Naive B cell (primary cell): Measurements from ENCODE around the gene ATP9B. TPM values are rescaled to one million over a fixed set of nuclear protein-coding genes. Genes with fewer than 3 reads are reported as not detected.
"Not testable (repeated sequence)": the region's sequence is repeated elsewhere in the genome, so short reads cannot be mapped to it uniquely, and the experiment has no call there.

ENCODE experiments used
- ATAC-seq, 2 donors: fragments of 150-1000 bp; cut with Tn5 transposase; 2 replicates each; pipeline ENCODE4 v1.10.0; 2021; ENCODE audit warnings: low read depth in 2 of 2, mild to moderate bottlenecking in 2 of 2, moderate library complexity in 2 of 2
- DNase-seq: peaks from one replicate; pipeline ENCODE4 v3.0.0; 2022
- H3K27ac Mint-ChIP-seq, 6 donors: one replicate each; pipeline ENCODE4 v1.8.0; 2020 to 2022; ENCODE audit warnings: mild to moderate bottlenecking in 6 of 6, mixed read lengths in 6 of 6, moderate library complexity in 5 of 6, inconsistent platforms in 2 of 6
- H3K27me3 Mint-ChIP-seq, 3 donors: one replicate each; pipeline ENCODE4 v1.8.0; 2021 to 2022; ENCODE audit warnings: mixed read lengths in 3 of 3, mild to moderate bottlenecking in 1 of 3
- H3K36me3 Mint-ChIP-seq, 2 donors: one replicate each; pipeline ENCODE4 v1.8.0; 2020 to 2022; ENCODE audit warnings: mixed read lengths in 2 of 2, inconsistent platforms in 1 of 2, mild to moderate bottlenecking in 1 of 2
- H3K4me1 Mint-ChIP-seq, 3 donors: one replicate each; pipeline ENCODE4 v1.8.0; 2020 to 2022; ENCODE audit warnings: mixed read lengths in 3 of 3, inconsistent platforms in 1 of 3, mild to moderate bottlenecking in 1 of 3, moderate library complexity in 1 of 3
- H3K4me3 Mint-ChIP-seq, 8 donors: one replicate each; pipeline ENCODE4 v1.8.0; 2020 to 2022; ENCODE audit warnings: mild to moderate bottlenecking in 8 of 8, mixed read lengths in 8 of 8, moderate library complexity in 8 of 8, inconsistent platforms in 2 of 8
- H3K9me3 Mint-ChIP-seq, 7 donors: one replicate each; pipeline ENCODE4 v1.8.0; 2020 to 2022; ENCODE audit warnings: mixed read lengths in 7 of 7, mild to moderate bottlenecking in 5 of 7, inconsistent platforms in 2 of 7, moderate library complexity in 1 of 7
- polyA plus RNA-seq, 6 donors: library from polyadenylated mRNA; unstranded; fragments of 300-500 nt; fragmentation: Illumina TruSeq; gene quantifications; one replicate each; pipeline ENCODE4 v1.2.3, GENCODE V29; 2021; ENCODE audit warnings: low read depth in 6 of 6

The ATP9B gene
- polyA plus RNA-seq, 6 donors from 2014 or later = 14.7 to 27.6 (median 16.3) TPM

GRCh38 chr18:79309614-79310358, 240.6 kb downstream of the ATP9B start:
- Mint-ChIP-seq H3K4me3 (no peak overlapping the region), H3K9me3 (peaks cover 0 to 2% (median 0%) of the 10 kb centered on the region in 7 donors), H3K4me1 (peaks cover 0 to 5% (median 4%) of the 10 kb centered on the region in 3 donors), H3K27me3 (no peaks in the 10 kb centered on the region), H3K27ac (no peak overlapping the region), H3K36me3 (peaks cover 37 to 42% of the 10 kb centered on the region in 2 donors)
- DNase-seq = no peak
- ATAC-seq = no peak

GRCh38 chr18:79314838-79315388, 245.7 kb downstream of the ATP9B start:
- no peak for ATAC-seq
- H3K9me3 Mint-ChIP-seq = peaks cover 3 to 14% (median 7%) of the 10 kb centered on the region in 7 donors
- H3K27me3 Mint-ChIP-seq = no peaks in the 10 kb centered on the region
- no peaks in the 10 kb centered on the region for H3K4me1 Mint-ChIP-seq
- H3K36me3 Mint-ChIP-seq = peaks cover 39 to 61% of the 10 kb centered on the region in 2 donors
- no peak overlapping the region for H3K4me3 Mint-ChIP-seq
- no peak overlapping the region for H3K27ac Mint-ChIP-seq
- no peak for DNase-seq

DNA sequence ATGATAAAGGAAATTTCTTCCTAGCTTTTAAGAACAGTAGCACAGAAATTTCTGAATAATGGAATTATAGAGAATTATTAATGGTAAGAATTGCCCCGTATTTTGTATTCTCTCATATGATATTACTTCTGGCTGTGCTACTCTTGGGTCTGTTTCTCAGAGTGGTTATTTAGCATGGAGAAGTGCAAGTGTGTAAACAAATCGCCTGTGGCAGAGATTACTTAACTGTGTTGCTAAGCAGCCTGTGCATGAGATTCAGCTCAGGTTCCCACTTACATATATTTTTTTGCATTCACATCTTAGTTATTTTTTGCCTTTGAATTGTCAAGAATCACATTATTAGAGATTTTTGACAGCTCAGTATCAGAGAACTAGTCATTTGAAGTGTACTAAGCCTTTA, 246.4 kb downstream of the ATP9B start:
- Mint-ChIP-seq H3K27ac (no peak overlapping the region), H3K27me3 (no peaks in the 10 kb centered on the region), H3K36me3 (peaks cover 33 to 54% of the 10 kb centered on the region in 2 donors), H3K4me3 (no peak overlapping the region), H3K4me1 (no peaks in the 10 kb centered on the region), H3K9me3 (peaks cover 3 to 14% (median 7%) of the 10 kb centered on the region in 7 donors)
- ATAC-seq (no peak), DNase-seq (no peak)

DNA sequence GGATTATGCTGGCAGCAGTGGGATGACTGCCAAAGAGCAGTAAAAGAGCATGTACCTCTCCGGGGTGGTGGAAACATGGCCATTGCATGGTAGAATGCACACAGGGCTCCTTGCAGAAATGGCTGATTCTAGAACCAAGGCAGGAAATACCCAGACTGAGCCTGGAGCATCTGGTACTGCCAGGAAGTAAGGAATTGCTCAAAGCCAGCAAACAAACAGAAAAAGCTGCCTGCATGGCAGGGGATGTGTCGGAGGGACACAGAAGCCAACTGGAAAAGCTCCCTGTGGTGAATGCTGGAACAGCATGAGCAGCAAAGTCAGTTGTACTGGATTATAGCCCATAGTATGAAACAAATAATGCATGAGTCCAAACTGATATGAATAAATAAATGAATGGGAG, 248.5 kb downstream of the ATP9B start:
- DNase-seq = no peak
- Mint-ChIP-seq H3K27ac (peak overlapping the region in 1 of 6 donors; percentile 18), H3K27me3 (no peaks in the 10 kb centered on the region), H3K36me3 (peaks cover 25 to 57% of the 10 kb centered on the region in 2 donors), H3K9me3 (peaks cover 3 to 14% (median 7%) of the 10 kb centered on the region in 7 donors), H3K4me1 (no peaks in the 10 kb centered on the region), H3K4me3 (no peak overlapping the region)
- no peak for ATAC-seq

DNA sequence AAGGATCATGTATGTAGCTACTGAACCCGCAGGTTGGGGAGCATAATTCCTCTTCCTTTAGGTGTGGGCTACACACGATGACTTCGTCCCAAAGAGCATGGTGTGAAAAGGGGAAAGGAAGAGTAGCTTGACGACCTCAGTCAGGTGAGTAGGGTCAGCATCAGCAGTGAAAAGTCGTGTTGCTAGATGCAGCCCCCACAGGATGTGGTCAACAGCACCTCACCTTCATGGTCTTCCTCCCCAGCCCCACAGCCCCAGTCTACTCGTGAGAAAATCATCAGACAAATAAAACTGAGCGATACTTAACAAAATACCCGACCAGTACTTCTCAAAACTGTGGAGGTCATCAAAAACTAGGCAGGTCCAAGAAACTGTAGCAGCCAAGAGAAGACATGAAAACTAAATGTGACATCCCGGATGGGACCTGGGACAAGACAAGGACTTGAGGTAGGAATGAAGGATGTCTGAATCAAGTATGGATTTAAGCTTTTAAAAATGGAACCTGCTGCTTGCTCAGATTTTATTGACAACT, 249.0 kb downstream of the ATP9B start:
- Mint-ChIP-seq H3K36me3 (peaks cover 23 to 53% of the 10 kb centered on the region in 2 donors), H3K4me1 (no peaks in the 10 kb centered on the region), H3K4me3 (no peak overlapping the region), H3K27me3 (no peaks in the 10 kb centered on the region), H3K27ac (peak overlapping the region in 2 of 6 donors; percentile 22 to 52), H3K9me3 (peaks cover 3 to 14% (median 7%) of the 10 kb centered on the region in 7 donors)
- no peak for ATAC-seq
- DNase-seq = no peak

- DNase-seq = no peak
- no peaks in the 10 kb centered on the region for H3K27me3 Mint-ChIP-seq
- H3K4me1 Mint-ChIP-seq = no peaks in the 10 kb centered on the region
- H3K9me3 Mint-ChIP-seq = peaks cover 3 to 14% (median 7%) of the 10 kb centered on the region in 7 donors
- H3K27ac Mint-ChIP-seq = no peak overlapping the region
- ATAC-seq = no peak
- H3K4me3 Mint-ChIP-seq = no peak overlapping the region
- H3K36me3 Mint-ChIP-seq = peaks cover 23 to 40% of the 10 kb centered on the region in 2 donors
Measured at GRCh38 chr18:79320216-79320850, 251.1 kb downstream of the ATP9B start.

DNA sequence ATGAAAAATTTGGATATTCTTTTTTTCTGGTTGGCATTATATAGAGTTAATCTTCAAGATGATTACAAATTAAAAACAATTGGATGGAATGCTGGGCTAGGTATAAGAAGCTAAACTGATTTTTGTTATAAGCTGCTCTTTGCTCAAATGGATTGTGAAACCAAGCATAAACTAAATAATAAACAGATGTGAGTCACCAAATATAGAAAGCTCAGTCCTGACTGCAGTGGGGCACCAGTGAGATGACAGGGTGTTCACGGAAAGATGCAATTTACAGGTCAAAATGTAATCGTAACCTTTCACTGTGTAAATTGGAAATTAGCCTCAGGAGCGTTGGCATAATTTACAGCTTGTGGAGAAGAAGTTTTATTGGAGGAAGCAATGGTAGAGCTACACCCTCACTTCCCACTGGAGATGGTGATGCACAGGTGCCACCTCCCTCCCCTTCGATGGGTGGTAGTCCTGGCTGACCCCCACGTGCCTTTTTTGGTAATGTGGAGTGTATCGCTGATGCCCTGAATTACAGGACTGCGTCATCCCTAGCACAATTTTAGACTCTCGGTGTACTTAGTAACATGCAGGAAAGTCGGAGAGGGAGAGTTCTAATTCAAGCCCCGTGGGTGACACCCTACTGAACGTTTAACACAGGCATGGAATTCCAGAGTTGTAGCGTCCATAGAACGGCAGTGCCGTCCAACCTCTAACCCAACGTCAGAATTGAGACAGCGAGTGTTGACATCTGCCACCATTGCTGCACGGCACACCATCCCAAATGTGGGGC, 252.6 kb downstream of the ATP9B start:
- Mint-ChIP-seq H3K4me3 (no peak overlapping the region), H3K4me1 (peaks cover 0 to under 1% (median 0%) of the 10 kb centered on the region in 3 donors), H3K36me3 (peaks cover 13 to 26% of the 10 kb centered on the region in 2 donors), H3K9me3 (peaks cover 0 to under 1% (median 0%) of the 10 kb centered on the region in 7 donors), H3K27ac (no peak overlapping the region), H3K27me3 (no peaks in the 10 kb centered on the region)
- no peak for ATAC-seq
- DNase-seq = no peak

DNA sequence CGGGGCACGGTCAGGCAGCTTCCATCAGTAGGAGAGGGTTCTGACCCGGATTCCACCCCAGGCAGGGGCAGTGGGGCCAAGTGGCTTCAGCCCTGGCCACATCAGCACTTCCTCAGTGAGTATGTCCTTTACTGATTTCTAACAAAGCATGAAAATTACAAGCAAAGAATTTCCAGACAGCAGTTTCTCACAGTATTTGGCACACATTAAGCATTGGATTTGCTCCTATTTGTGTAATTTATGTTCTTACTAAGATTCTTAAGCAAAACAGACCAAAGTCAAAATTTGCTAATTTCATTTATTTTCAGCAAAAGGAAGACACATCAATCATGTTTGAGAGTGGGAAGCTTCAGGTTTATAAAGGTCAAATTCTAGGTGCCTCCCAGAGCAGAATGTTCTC, 253.2 kb downstream of the ATP9B start:
- Mint-ChIP-seq H3K36me3 (peaks cover 17 to 22% of the 10 kb centered on the region in 2 donors), H3K4me1 (peaks cover 0 to 4% (median 0%) of the 10 kb centered on the region in 3 donors), H3K4me3 (no peak overlapping the region), H3K9me3 (peaks cover 0 to 4% (median 0%) of the 10 kb centered on the region in 7 donors), H3K27me3 (no peaks in the 10 kb centered on the region), H3K27ac (no peak overlapping the region)
- ATAC-seq (no peak), DNase-seq (no peak)

DNA sequence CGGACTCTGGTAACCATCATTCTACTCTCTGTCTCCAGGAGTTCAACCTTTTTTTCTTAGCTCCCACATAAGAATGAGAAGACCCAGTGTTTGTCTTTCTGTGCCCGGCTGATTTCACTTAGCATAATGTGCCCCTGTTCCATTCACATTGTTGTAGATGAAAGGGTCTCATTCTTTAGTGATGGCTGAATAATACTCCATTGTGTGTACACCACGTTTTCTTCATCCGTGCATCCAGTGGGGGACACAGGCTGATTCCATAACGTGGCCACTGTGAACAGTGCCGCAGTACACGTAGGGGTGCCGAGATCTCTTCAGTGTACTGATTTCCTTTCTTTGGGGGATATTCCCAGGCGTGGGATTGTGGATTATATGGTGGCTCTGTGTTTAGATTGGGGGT, 254.3 kb downstream of the ATP9B start:
- Mint-ChIP-seq H3K36me3 (peaks cover 13 to 17% of the 10 kb centered on the region in 2 donors), H3K4me1 (peaks cover 0 to 4% (median 0%) of the 10 kb centered on the region in 3 donors), H3K27me3 (no peaks in the 10 kb centered on the region), H3K27ac (no peak overlapping the region), H3K4me3 (peak overlapping the region in 1 of 8 donors; percentile 42), H3K9me3 (peaks cover 0 to 4% (median 0%) of the 10 kb centered on the region in 7 donors)
- DNase-seq (no peak), ATAC-seq (no peak)

DNA sequence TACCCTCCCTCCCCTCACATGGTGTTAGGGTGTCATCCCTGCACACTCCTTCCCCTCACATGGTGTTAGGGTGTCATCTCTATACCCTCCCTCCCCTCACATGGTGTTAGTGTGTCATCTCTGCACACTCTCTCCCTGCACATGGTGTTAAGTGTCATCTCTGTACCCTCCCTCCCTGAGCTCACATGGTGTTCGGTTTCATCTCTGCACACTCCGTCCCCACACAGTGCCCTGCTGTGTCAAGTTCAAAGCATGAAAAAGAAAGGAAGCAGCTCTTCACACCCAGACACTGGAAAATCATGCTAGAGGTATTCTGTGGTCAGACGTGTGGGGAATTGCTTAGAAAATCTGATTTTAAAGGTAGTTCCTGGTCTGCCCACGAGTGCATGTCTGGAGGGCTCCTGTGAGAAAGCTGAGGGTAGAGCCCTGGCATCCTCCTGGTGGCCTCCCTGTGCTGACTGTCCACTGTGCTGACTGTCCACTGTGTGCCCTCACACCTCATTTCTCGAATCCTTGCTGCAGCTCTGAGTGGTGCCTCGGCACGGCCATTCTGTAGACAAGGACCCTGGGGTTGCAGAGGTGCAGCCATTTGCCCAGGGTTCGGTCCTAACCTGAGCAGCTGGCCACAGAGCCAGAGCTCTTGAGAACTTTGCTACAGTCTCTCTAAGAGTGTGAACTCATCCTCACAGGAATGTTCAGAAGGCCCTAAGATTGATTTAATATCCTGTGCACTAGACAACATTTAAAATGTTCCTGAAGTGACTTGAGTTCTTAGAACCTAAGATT, 257.4 kb downstream of the ATP9B start:
- peak overlapping the region in 2 of 6 donors; percentile 61 to 76 for H3K27ac Mint-ChIP-seq
- DNase-seq (no peak), ATAC-seq (no peak)
- no peak overlapping the region for H3K4me3 Mint-ChIP-seq
- H3K36me3 Mint-ChIP-seq = peaks cover 12 to 24% of the 10 kb centered on the region in 2 donors
- H3K9me3 Mint-ChIP-seq = peaks cover 0 to 4% (median 0%) of the 10 kb centered on the region in 7 donors
- H3K27me3 Mint-ChIP-seq = no peaks in the 10 kb centered on the region
- peaks cover 0 to 4% (median 0%) of the 10 kb centered on the region in 3 donors for H3K4me1 Mint-ChIP-seq

- H3K27me3 Mint-ChIP-seq = no peaks in the 10 kb centered on the region
- no peak for ATAC-seq
- DNase-seq = no peak
- H3K9me3 Mint-ChIP-seq = peaks cover 0 to 4% (median 0%) of the 10 kb centered on the region in 7 donors
- no peak overlapping the region for H3K27ac Mint-ChIP-seq
- H3K4me3 Mint-ChIP-seq = no peak overlapping the region
- H3K36me3 Mint-ChIP-seq = peaks cover 7 to 18% of the 10 kb centered on the region in 2 donors
- peaks cover 0 to 4% (median 0%) of the 10 kb centered on the region in 3 donors for H3K4me1 Mint-ChIP-seq
Measured at GRCh38 chr18:79327199-79327721, 258.1 kb downstream of the ATP9B start.

- H3K4me3 Mint-ChIP-seq = not testable (repeated sequence)
- H3K36me3 Mint-ChIP-seq = peaks cover 6 to 18% of the 10 kb centered on the region in 2 donors
Measured at GRCh38 chr18:79327915-79328314, 258.7 kb downstream of the ATP9B start.

More at GRCh38 chr18:79327915-79328314, 258.7 kb downstream of the ATP9B start:
- peak overlapping the region in 1 of 6 donors; percentile 79 for H3K27ac Mint-ChIP-seq
- H3K4me1 Mint-ChIP-seq, ATAC-seq, H3K9me3 Mint-ChIP-seq, H3K27me3 Mint-ChIP-seq, DNase-seq: not testable (repeated sequence)
